CD4-positive, alpha-beta T cell treated with Interleukin-15 for 4 hours (primary cell): Measurements from ENCODE around the gene REC114.

ENCODE experiments used
- DNase-seq: peaks from one replicate; pipeline ENCODE4 v3.0.0-alpha.2; 2020; ENCODE audit warnings: low spot score

The REC114 gene

GRCh38 chr15:73605759-73606436 is 162.9 kb downstream of the REC114 start:
- no peak for DNase-seq

- no peak for DNase-seq
Measured at GRCh38 chr15:73607405-73607804, 164.4 kb downstream of the REC114 start.

- DNase-seq: no peak
Measured at GRCh38 chr15:73607843-73608242, 164.9 kb downstream of the REC114 start.

GRCh38 chr15:73608475-73608874 is 165.5 kb downstream of the REC114 start:
- DNase-seq: no peak

- DNase-seq: no peak
Measured at GRCh38 chr15:73608941-73609340, 166.0 kb downstream of the REC114 start.
